K562 (cell line): Measurements from ENCODE around the gene HEATR9. TPM values are rescaled to one million over a fixed set of nuclear protein-coding genes. Genes with fewer than 3 reads are reported as not detected.
A peak's percentile ranks its signal among the peaks of the same experiment; 100 is the strongest.

ENCODE experiments used
- ATAC-seq: fragments of 200-7000 bp; cut with Tn5 transposase; 3 replicates; pipeline ENCODE4 v1.9.1; 2020; ENCODE audit warnings: moderate library complexity
- Bru-seq: library from RNA; stranded (reverse); fragments of 400-500 nt; gene quantifications from one replicate; lab custom pipeline; 2021; lab: Mats Ljungman, UMichigan
- BruChase-seq, 2 experiments: library from RNA; stranded (reverse); fragments of 400-500 nt; gene quantifications; one replicate each; lab custom pipeline; 2021; lab: Mats Ljungman, UMichigan
- BruUV-seq: library from RNA; stranded (reverse); fragments of 400-500 nt; replicated peaks from 2 replicates; lab custom pipeline; 2021; lab: Mats Ljungman, UMichigan
- CTCF ChIA-PET: fragments of 300-600 bp; formaldehyde crosslinking; extraction: SDS; loops from one replicate; lab custom pipeline; 2021; ENCODE audit warnings: low intra/inter-chr PET ratio; lab: Yijun Ruan, JAX
- POLR2A ChIA-PET: fragments of 300-600, 350-650 bp; sonication (Branson Sonifier 250); formaldehyde crosslinking; extraction: SDS; loops from one replicate; lab custom pipeline; 2021; ENCODE audit warnings: antibody characterized with exemption, inconsistent platforms; lab: Yijun Ruan, JAX
- DNase-seq, 4 experiments: peaks; one replicate each; pipeline versions ENCODE4 v3.0.0 to v3.0.0-alpha.2; 2011 to 2018; ENCODE audit warnings: low spot score in 3 of 4, mixed read lengths in 3 of 4; ENCODE audit errors: extremely low read depth in 1 of 4
- FAIRE-seq: peaks from 2 replicates; lab custom pipeline; 2011; peaks lifted over from hg19 to GRCh38; lab: Jason Lieb, UNC
- H2AFZ ChIP-seq: 2 replicates; pipeline ENCODE4 v1.6.0; 2011; ENCODE audit warnings: low read depth, low read length, control low read depth, inconsistent platforms
- H3K27ac ChIP-seq: fragments of 200-600 bp; 3 replicates; pipeline ENCODE4 v1.8.0; 2011; ENCODE audit warnings: low read depth, mild to moderate bottlenecking, control low read depth, inconsistent platforms, low read length, moderate library complexity, mixed read lengths; ENCODE audit errors: extremely low read depth
- H3K27me3 ChIP-seq, 2 experiments: fragments of 300-600 bp in 1 of 2; 2 replicates in 1 of 2; 3 replicates in 1 of 2; pipeline versions ENCODE4 v1.6.0 to v1.8.0; 2011; ENCODE audit warnings: inconsistent platforms in 2 of 2, low read length in 2 of 2, mild to moderate bottlenecking in 1 of 2, mixed read lengths in 1 of 2, moderate library complexity in 1 of 2; ENCODE audit not compliant: control insufficient read depth in 2 of 2, insufficient read depth in 2 of 2
- H3K36me3 ChIP-seq: fragments of 300-600 bp; 3 replicates; pipeline ENCODE4 v1.8.0; 2011; ENCODE audit warnings: mild to moderate bottlenecking, low read length, inconsistent platforms; ENCODE audit not compliant: control insufficient read depth, insufficient read depth
- H3K4me1 ChIP-seq, 2 experiments: fragments of 200-600 bp in 1 of 2; replicated peaks in 1 of 2; 2 replicates in 1 of 2; 3 replicates in 1 of 2; pipeline versions ENCODE4 v1.5.1 to v1.8.0; 2011; ENCODE audit warnings: inconsistent platforms in 2 of 2, low read length in 2 of 2, mild to moderate bottlenecking in 1 of 2, mixed read lengths in 1 of 2, moderate library complexity in 1 of 2; ENCODE audit not compliant: control insufficient read depth in 2 of 2, insufficient read depth in 2 of 2
- H3K4me2 ChIP-seq: 2 replicates; pipeline ENCODE4 v1.6.1; 2011; ENCODE audit warnings: low read length, control low read depth, inconsistent platforms, mixed read lengths; ENCODE audit not compliant: insufficient read depth
- H3K4me3 ChIP-seq: fragments of 200-600 bp; sonication (generic), shearing (Covaris generic); 2 replicates; pipeline ENCODE4 v1.5.1; 2016; ENCODE audit warnings: control low read depth, inconsistent platforms
- H3K79me2 ChIP-seq: fragments of 200-600 bp; 3 replicates; pipeline ENCODE4 v1.8.0; 2011; ENCODE audit warnings: low read length, inconsistent platforms; ENCODE audit not compliant: control insufficient read depth, insufficient read depth
- H3K9ac ChIP-seq, 2 experiments: 2 replicates each; pipeline versions ENCODE4 v1.6.0 to v1.6.1; 2011; ENCODE audit warnings: low read depth in 2 of 2, low read length in 2 of 2, control low read depth in 1 of 2, inconsistent platforms in 1 of 2, mild to moderate bottlenecking in 1 of 2, mixed read lengths in 1 of 2; ENCODE audit not compliant: insufficient read depth in 1 of 2
- H3K9me1 ChIP-seq: one replicate; pipeline ENCODE4 v1.6.0; 2011; ENCODE audit warnings: inconsistent platforms, mild to moderate bottlenecking, low read length, moderate library complexity; ENCODE audit not compliant: control insufficient read depth, insufficient read depth
- H3K9me3 ChIP-seq: replicated peaks from 2 replicates; pipeline ENCODE4 v1.5.1; 2011; ENCODE audit warnings: low read depth, low read length, inconsistent platforms; ENCODE audit not compliant: control insufficient read depth, insufficient read depth
- H4K20me1 ChIP-seq: replicated peaks from 2 replicates; pipeline ENCODE4 v1.6.1; 2011; ENCODE audit warnings: low read length, inconsistent platforms, mixed read lengths; ENCODE audit not compliant: control insufficient read depth, insufficient read depth
- BRCA1 ChIP-seq, 2 experiments: fragments of 450-650 bp in 1 of 2; sonication (generic) in 1 of 2; formaldehyde crosslinking in 1 of 2; IDR thresholded peaks; 2 replicates each; pipeline versions ENCODE4 v1.5.0 to v1.6.1; 2017 to 2020; ENCODE audit warnings: mild to moderate bottlenecking in 1 of 2, missing genetic modification reagents in 1 of 2
- GABPB1 ChIP-seq: sonication (generic); formaldehyde crosslinking; IDR thresholded peaks from 2 replicates; pipeline ENCODE4 v1.8.0; 2022; ENCODE audit warnings: mild to moderate bottlenecking, missing genetic modification reagents
- RBM15 ChIP-seq: fragments of 200-400 bp; formaldehyde crosslinking; IDR thresholded peaks from 2 replicates; pipeline ENCODE4 v1.6.1; 2018; ENCODE audit warnings: mild to moderate bottlenecking, low read length, moderate library complexity; ENCODE audit not compliant: insufficient read depth
- RCOR1 ChIP-seq, 2 experiments: IDR thresholded peaks; 2 replicates each; pipeline ENCODE4 v1.6.1; 2012; ENCODE audit warnings: low read depth in 2 of 2, low read length in 2 of 2, borderline replicate concordance in 1 of 2, improper control_type of control experiment in 1 of 2
- TAF15 ChIP-seq: fragments of 200-400 bp; formaldehyde crosslinking; IDR thresholded peaks from 2 replicates; pipeline ENCODE4 v1.6.1; 2017; ENCODE audit warnings: mild to moderate bottlenecking, low read depth, low read length, moderate library complexity
- WGBS: fragments of 100-300 bp; shearing (Covaris generic); methylation state at CpG from one replicate; pipeline ENCODE4 v1.1.6; 2016; ENCODE audit warnings: low coverage, mixed read lengths; ENCODE audit not compliant: insufficient coverage; ENCODE audit errors: missing lambda C conversion rate; 5-methylcytosine and 5-hydroxymethylcytosine counted together
- in situ Hi-C: fragments of 300-500 bp; cut with MboI; formaldehyde crosslinking; loops from 4 replicates; pipeline ENCODE4 v1.15.0; 2018; ENCODE audit warnings: inconsistent platforms, mixed read lengths
- intact Hi-C: fragments of 100-400 bp; cut with micrococcal nuclease; formaldehyde crosslinking; loops from 2 replicates; pipeline ENCODE4 v1.14.2; 2022
- long read RNA-seq, 3 experiments: library from polyadenylated mRNA in 2 of 3; library from RNA in 1 of 3; unstranded in 2 of 3; stranded (forward) in 1 of 3; transcript quantifications; one replicate each; pipeline ENCODE4 v2.0.0, GENCODE V29; 2019 to 2022
- polyA minus RNA-seq, 3 experiments: library from RNA; depleted of rRNA, polyadenylated mRNA; stranded (reverse); fragments of >200 nt; gene quantifications; 2 replicates each; pipeline ENCODE4 v1.2.3, GENCODE V29; 2011
- polyA plus RNA-seq, 8 experiments: library from polyadenylated mRNA; depleted of rRNA in 4 of 8; stranded (reverse) in 5 of 8; unstranded in 3 of 8; fragments of >200 nt; fragmentation: Nextera tagmentation in 2 of 8; fragmentation: Illumina TruSeq in 1 of 8; extraction: Ambion mirVana in 2 of 8; extraction: Trizol in 1 of 8; gene quantifications; 2 replicates each; pipeline versions ENCODE4 v1.2.1 to v1.2.3, GENCODE V29; 2011 to 2014; ENCODE audit warnings: inconsistent platforms in 1 of 8, missing spikeins in 1 of 8
- total RNA-seq, 7 experiments: library from RNA; depleted of rRNA in 6 of 7; stranded (reverse); fragments of >200 nt in 6 of 7; fragmentation: Illumina TruSeq in 2 of 7; extraction: Trizol in 2 of 7; gene quantifications; 2 replicates each; pipeline versions ENCODE4 v1.2.1 to v1.2.3, GENCODE V29; 2011 to 2021; ENCODE audit warnings: low replicate concordance in 1 of 7
- TF ChIP-seq, protein P1 (sequence below), 2 experiments: fragments of 450-650 bp; formaldehyde crosslinking in 1 of 2; IDR thresholded peaks; 2 replicates each; pipeline versions ENCODE4 v1.4.0 to v1.6.1; 2014 to 2020; ENCODE audit warnings: mild to moderate bottlenecking in 2 of 2, borderline replicate concordance in 1 of 2, low read depth in 1 of 2

The HEATR9 gene, protein sequence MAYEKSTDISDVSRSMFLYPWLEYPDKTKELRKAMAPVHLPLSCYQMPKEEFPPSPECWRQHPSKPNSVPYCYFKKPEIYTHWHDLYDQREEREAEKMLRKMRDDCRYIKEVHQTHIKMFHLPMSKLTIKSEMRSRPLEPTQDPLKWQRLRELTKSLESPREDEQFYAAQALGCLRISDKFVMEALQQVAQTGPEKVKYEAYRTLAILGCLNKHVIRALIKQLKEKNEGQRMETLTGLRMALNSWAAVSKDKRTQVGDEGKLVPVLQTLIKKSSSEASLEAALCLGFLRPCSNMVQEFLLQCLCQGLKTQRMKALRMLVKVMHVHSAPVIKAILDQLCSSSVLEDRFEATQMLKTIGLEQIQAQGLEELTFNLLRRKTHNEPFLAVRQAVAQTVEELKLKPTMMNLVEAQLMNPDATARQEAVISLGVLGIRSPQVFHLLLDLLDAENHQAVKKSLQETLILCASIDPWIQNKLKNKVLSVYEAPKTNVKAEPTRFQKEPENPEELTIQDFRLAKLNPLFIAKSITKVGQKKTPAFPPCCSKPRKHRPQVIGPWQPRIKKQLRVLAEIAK
- not detected in 2 replicates for total RNA-seq (2011; cell fraction: chromatin; rRNA removed; ENCODE audit: low replicate concordance)
- not detected in 2 replicates for total RNA-seq (2011; cell fraction: nucleolus; rRNA removed)
- total RNA-seq (2011; cell fraction: nucleoplasm; rRNA removed), result not detected in 2 replicates
- not detected in 2 replicates for total RNA-seq (2014; rRNA removed)
- total RNA-seq (2014; rRNA removed; fragmentation: Illumina TruSeq; extraction: Trizol), result not detected in 2 replicates
- total RNA-seq (2015; rRNA removed; fragmentation: Illumina TruSeq; extraction: Trizol), result not detected in 2 replicates
- not detected in 2 replicates for total RNA-seq (2021)
- not detected in 2 replicates for polyA plus RNA-seq (2011; rRNA removed)
- not detected in 2 replicates for polyA plus RNA-seq (2011; cell fraction: cytosol; rRNA removed)
- polyA plus RNA-seq (2011; cell fraction: nucleus; rRNA removed), result not detected in 2 replicates
- polyA plus RNA-seq (2012), result not detected in 2 replicates
- not detected in 2 replicates for polyA plus RNA-seq (2014; fragmentation: Illumina TruSeq; extraction: Trizol)
- polyA plus RNA-seq (2014; fragmentation: Nextera tagmentation; extraction: Ambion mirVana), result not detected
- polyA plus RNA-seq (2014; rRNA removed), result not detected in 2 replicates
- not detected in 2 replicates for polyA minus RNA-seq (2011; rRNA and poly(A)+ RNA removed)
- polyA minus RNA-seq (2011; cell fraction: cytosol; rRNA and poly(A)+ RNA removed), result not detected in 2 replicates
- polyA minus RNA-seq (2011; cell fraction: nucleus; rRNA and poly(A)+ RNA removed), result not detected in 2 replicates
- Bru-seq, nascent RNA, result percentile 15 among the genes with signal in this experiment
- percentile 7 among the genes with signal in this experiment for BruChase-seq, experiment 1, labeled RNA remaining after a 2-hour chase
- BruChase-seq, experiment 2, labeled RNA remaining after a 6-hour chase, result percentile 11 among the genes with signal in this experiment
- long read RNA-seq, experiment 1, result 0 reads
- long read RNA-seq, experiment 2, result 0 reads
- long read RNA-seq, experiment 3, result 0 reads

DNA sequence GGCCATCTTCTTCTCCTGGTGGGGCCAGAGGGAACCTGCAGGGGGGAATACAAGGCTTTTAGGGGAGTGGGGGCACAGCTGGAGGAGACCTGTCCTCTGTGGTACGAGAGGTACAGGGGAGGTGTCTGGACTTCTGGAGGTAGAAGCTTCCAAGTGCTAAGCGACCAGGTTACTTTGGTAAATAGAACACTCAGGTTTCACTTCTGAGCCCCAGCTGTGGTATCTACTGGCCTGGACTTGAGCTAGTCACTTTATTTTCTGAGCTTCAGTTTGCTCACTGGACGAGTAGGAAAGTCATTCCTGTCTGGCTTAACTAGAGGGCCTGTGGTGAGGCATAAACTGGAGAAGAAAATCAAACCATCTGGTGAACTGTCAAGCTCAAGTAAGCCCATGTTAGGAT lies at the start of gene HEATR9:
TSS of gene HEATR9 (minus strand) at position 155 of the 400 bp plus-strand sequence. CDS start at position 6, 149 bp downstream.
- no peak within 1 kb of the TSS for H3K4me2 ChIP-seq
- WGBS, result 22% methylated on average over 3 of the region's 3 CpGs
- in situ Hi-C loops, result no loop called here
- no peak for FAIRE-seq
- no peak within 1 kb of the TSS for H2AFZ ChIP-seq
- no peaks in the 10 kb centered on the region for H3K79me2 ChIP-seq
- intact Hi-C loops, result no loop called here
- DNase-seq, result no peak
- peaks cover 6 to 17% of the 10 kb centered on the region in 2 experiments; a peak in 3 of 5 replicates for H3K4me1 ChIP-seq
- no peak for ATAC-seq
- POLR2A ChIA-PET, result no interaction called here
- H3K36me3 ChIP-seq, result no peaks in the 10 kb centered on the region
- no TSS peak for BruUV-seq
- H4K20me1 ChIP-seq, result no peaks in the 10 kb centered on the region
- TF ChIP-seq, protein P1, sequence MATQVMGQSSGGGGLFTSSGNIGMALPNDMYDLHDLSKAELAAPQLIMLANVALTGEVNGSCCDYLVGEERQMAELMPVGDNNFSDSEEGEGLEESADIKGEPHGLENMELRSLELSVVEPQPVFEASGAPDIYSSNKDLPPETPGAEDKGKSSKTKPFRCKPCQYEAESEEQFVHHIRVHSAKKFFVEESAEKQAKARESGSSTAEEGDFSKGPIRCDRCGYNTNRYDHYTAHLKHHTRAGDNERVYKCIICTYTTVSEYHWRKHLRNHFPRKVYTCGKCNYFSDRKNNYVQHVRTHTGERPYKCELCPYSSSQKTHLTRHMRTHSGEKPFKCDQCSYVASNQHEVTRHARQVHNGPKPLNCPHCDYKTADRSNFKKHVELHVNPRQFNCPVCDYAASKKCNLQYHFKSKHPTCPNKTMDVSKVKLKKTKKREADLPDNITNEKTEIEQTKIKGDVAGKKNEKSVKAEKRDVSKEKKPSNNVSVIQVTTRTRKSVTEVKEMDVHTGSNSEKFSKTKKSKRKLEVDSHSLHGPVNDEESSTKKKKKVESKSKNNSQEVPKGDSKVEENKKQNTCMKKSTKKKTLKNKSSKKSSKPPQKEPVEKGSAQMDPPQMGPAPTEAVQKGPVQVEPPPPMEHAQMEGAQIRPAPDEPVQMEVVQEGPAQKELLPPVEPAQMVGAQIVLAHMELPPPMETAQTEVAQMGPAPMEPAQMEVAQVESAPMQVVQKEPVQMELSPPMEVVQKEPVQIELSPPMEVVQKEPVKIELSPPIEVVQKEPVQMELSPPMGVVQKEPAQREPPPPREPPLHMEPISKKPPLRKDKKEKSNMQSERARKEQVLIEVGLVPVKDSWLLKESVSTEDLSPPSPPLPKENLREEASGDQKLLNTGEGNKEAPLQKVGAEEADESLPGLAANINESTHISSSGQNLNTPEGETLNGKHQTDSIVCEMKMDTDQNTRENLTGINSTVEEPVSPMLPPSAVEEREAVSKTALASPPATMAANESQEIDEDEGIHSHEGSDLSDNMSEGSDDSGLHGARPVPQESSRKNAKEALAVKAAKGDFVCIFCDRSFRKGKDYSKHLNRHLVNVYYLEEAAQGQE (IDR thresholded peaks at IDR 0.05; ENCODE audit: borderline replicate concordance), result no peak
- TF ChIP-seq, protein P1 (CRISPR knock-in tag; IDR thresholded peaks at IDR 0.05; ENCODE audit: low read depth), result no peak
- TF ChIP-seq GABPB1 (CRISPR knock-in tag), result no peak
- TF ChIP-seq RCOR1 (IDR thresholded peaks at IDR 0.05; ENCODE audit: borderline replicate concordance in 1 of 2, low read depth in 2 of 2, low read length in 2 of 2), result no peak
- no peak for TF ChIP-seq BRCA1 (IDR thresholded peaks at IDR 0.05)
- no peak for TF ChIP-seq BRCA1 (CRISPR knock-in tag; IDR thresholded peaks at IDR 0.05)
- no peak for TF ChIP-seq TAF15
- no peak for TF ChIP-seq RBM15
- H3K9me3 ChIP-seq, result no peaks in the 10 kb centered on the region
- no peak within 1 kb of the TSS for H3K4me3 ChIP-seq
- CTCF ChIA-PET, result no interaction called here
- no peak within 1 kb of the TSS for H3K27ac ChIP-seq
- no peak within 1 kb of the TSS for H3K9ac ChIP-seq
- H3K27me3 ChIP-seq, result no peaks in the 10 kb centered on the region
- H3K9me1 ChIP-seq, result no peaks in the 10 kb centered on the region
